ENCODE measurements around the gene ARID3A. TPM values are rescaled to one million over a fixed set of nuclear protein-coding genes. Genes with fewer than 3 reads are reported as not detected.

Gene ARID3A
- total and polyA plus RNA-seq, 2 of the 13 experiments (the other 11 are each of a cell fraction or from before 2014, with no cell fraction given) = 71.3 to 77.9 TPM

DNA sequence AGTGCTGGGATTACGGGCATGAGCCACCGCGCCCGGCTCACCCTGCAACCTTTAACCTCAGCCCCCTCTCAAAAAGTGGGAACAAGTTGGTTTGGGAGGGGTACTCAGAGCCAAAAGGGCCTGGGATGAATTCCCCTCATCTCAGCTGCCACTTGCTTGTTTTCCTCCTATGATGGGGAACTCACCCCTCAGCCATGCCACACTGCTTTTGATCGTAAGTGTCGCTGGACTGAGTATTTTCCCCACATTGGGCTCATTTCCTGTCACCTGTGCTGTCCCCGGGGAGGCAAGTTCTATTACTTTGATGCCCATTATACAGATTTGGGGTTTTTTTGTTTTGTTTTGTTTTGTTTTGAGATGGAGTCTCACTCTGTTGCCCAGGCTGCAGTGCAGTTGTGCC, 19.4 kb upstream of the ARID3A start (continued):
- TF ChIP-seq, protein P1, sequence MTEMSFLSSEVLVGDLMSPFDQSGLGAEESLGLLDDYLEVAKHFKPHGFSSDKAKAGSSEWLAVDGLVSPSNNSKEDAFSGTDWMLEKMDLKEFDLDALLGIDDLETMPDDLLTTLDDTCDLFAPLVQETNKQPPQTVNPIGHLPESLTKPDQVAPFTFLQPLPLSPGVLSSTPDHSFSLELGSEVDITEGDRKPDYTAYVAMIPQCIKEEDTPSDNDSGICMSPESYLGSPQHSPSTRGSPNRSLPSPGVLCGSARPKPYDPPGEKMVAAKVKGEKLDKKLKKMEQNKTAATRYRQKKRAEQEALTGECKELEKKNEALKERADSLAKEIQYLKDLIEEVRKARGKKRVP (CRISPR knock-in tag; IDR thresholded peaks at IDR 0.05) = no peak
- no peak for TF ChIP-seq CENPX (CRISPR knock-in tag; IDR thresholded peaks at IDR 0.05)
- TF ChIP-seq KAT2B (IDR thresholded peaks at IDR 0.05; ENCODE audit: borderline replicate concordance, low read depth, low read length) = no peak
- TF ChIP-seq, protein P2, sequence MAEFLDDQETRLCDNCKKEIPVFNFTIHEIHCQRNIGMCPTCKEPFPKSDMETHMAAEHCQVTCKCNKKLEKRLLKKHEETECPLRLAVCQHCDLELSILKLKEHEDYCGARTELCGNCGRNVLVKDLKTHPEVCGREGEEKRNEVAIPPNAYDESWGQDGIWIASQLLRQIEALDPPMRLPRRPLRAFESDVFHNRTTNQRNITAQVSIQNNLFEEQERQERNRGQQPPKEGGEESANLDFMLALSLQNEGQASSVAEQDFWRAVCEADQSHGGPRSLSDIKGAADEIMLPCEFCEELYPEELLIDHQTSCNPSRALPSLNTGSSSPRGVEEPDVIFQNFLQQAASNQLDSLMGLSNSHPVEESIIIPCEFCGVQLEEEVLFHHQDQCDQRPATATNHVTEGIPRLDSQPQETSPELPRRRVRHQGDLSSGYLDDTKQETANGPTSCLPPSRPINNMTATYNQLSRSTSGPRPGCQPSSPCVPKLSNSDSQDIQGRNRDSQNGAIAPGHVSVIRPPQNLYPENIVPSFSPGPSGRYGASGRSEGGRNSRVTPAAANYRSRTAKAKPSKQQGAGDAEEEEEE (CRISPR knock-in tag; IDR thresholded peaks at IDR 0.05; ENCODE audit: borderline replicate concordance) = no peak
- TF ChIP-seq NFYC (CRISPR knock-in tag; IDR thresholded peaks at IDR 0.05) = no peak
- no peak for TF ChIP-seq NR2F6 (IDR thresholded peaks at IDR 0.05)
- no peak for TF ChIP-seq NR2F6 (CRISPR knock-in tag; IDR thresholded peaks at IDR 0.05)

DNA sequence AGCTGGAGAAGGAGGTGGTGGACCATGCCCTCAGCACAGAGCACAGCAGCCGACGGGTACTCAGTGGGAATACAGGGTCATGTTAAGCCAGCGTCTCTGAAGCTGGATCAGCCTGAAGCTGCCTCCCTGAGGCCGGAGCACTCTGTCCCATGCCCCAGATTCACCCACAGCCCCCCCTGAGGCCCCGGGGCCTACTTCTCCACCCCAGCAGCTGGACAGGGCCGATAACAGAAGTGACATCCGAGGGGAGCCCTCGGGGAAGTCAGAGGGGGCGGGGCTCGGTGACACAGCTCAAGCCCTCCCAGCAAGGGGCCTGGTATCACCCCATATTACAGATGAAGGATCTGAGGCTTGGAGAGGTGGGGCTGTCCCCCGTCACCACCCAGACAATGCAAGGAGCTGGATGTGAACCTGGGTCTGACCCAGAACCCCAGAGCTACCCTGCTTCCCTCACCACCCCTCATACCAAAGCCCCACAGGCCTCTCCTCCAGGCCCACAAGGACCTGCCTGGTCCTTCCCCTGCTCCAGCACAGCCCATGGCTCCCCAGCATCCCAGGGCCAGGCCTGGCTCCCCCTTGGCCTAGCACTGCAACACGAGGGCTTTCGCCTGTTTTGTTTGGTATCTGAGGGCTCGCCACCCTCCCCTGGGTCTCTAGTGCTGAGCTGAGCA, 18.5 kb upstream of the ARID3A start:
- no peak overlapping the region for H3K27ac ChIP-seq (ENCODE audit: extremely low read length, insufficient read depth, low read length)
- no TSS peak for BruUV-seq (replicated peaks)
- H3K9me3 ChIP-seq (ENCODE audit: low read length) = no peaks in the 10 kb centered on the region
- peaks cover 14% of the 10 kb centered on the region for H3K79me2 ChIP-seq (ENCODE audit: insufficient read depth, low read length)
- no peaks in the 10 kb centered on the region for H3K27me3 ChIP-seq (ENCODE audit: control insufficient read depth in 1 of 2, insufficient read depth in 2 of 2, low read length in 2 of 2)
- ATAC-seq (no peak), DNase-seq (ENCODE audit: low spot score) (no peak), FAIRE-seq (no peak)
- H3K9ac ChIP-seq (ENCODE audit: insufficient read depth, low read depth, low read length) = no peak overlapping the region
- no peak overlapping the region for H3K4me3 ChIP-seq (replicated peaks in 1 of 3; ENCODE audit: insufficient read depth in 1 of 3, low read depth in 2 of 3, low read length in 3 of 3)
- H3K36me3 ChIP-seq (replicated peaks in 1 of 2; ENCODE audit: control insufficient read depth in 1 of 2, insufficient read depth in 2 of 2, low read length in 2 of 2) = 0 out of 5 replicates have a peak, but pooled peaks cover 0 to 2% of the 10 kb centered on the region in 2 experiments
- WGBS (ENCODE audit: low lambda C conversion rate) = 97% methylated on average over 10 of the region's 14 CpGs
- intact Hi-C loops (cut with micrococcal nuclease; ENCODE audit: unreplicated experiment) = no loop called here
- no peak overlapping the region for H3K4me2 ChIP-seq (ENCODE audit: low read depth, low read length)
- ChIA-PET CTCF (ENCODE audit: low intra/inter-chr PET ratio, low total read pairs) (no interaction called here), POLR2A (interaction anchor here (1.0 to 1.5 kb wide), 2 partner anchors 18 to 28 kb away, joined by 3 read pairs; no protein-coding TSS in a partner anchor)
- no peak overlapping the region for H2AFZ ChIP-seq (ENCODE audit: low read length)
- in situ Hi-C loops (cut with HindIII; ENCODE audit: extremely low pct_ligation_motif_present, low pct_unique_long_range_greater_than_20kb) = no loop called here
- H4K20me1 ChIP-seq (ENCODE audit: insufficient read depth, low read length) = no peaks in the 10 kb centered on the region; the same call in 1 of the 2 replicates
- H3K4me1 ChIP-seq (ENCODE audit: insufficient read depth, low read length) = peaks cover 19% of the 10 kb centered on the region
- TF ChIP-seq, protein P3, sequence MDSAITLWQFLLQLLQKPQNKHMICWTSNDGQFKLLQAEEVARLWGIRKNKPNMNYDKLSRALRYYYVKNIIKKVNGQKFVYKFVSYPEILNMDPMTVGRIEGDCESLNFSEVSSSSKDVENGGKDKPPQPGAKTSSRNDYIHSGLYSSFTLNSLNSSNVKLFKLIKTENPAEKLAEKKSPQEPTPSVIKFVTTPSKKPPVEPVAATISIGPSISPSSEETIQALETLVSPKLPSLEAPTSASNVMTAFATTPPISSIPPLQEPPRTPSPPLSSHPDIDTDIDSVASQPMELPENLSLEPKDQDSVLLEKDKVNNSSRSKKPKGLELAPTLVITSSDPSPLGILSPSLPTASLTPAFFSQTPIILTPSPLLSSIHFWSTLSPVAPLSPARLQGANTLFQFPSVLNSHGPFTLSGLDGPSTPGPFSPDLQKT (CRISPR knock-in tag; IDR thresholded peaks at IDR 0.05; ENCODE audit: borderline replicate concordance) = no peak
- TF ChIP-seq ADNP (CRISPR knock-in tag; IDR thresholded peaks at IDR 0.05) (no peak), TEAD2 (CRISPR knock-in tag; IDR thresholded peaks at IDR 0.05) (no peak), SP140L (CRISPR knock-in tag; IDR thresholded peaks at IDR 0.05; ENCODE audit: borderline replicate concordance) (no peak), MAFG (CRISPR knock-in tag; IDR thresholded peaks at IDR 0.05) (no peak)
- TF ChIP-seq, protein P4, sequence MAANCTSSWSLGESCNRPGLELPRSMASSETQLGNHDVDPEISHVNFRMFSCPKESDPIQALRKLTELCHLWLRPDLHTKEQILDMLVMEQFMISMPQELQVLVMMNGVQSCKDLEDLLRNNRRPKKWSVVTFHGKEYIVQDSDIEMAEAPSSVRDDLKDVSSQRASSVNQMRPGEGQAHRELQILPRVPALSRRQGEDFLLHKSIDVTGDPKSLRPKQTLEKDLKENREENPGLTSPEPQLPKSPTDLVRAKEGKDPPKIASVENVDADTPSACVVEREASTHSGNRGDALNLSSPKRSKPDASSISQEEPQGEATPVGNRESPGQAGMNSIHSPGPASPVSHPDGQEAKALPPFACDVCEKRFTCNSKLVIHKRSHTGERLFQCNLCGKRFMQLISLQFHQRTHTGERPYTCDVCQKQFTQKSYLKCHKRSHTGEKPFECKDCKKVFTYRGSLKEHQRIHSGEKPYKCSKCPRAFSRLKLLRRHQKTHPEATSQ (CRISPR knock-in tag; IDR thresholded peaks at IDR 0.05; ENCODE audit: borderline replicate concordance) = no peak
- TF ChIP-seq, protein P5, sequence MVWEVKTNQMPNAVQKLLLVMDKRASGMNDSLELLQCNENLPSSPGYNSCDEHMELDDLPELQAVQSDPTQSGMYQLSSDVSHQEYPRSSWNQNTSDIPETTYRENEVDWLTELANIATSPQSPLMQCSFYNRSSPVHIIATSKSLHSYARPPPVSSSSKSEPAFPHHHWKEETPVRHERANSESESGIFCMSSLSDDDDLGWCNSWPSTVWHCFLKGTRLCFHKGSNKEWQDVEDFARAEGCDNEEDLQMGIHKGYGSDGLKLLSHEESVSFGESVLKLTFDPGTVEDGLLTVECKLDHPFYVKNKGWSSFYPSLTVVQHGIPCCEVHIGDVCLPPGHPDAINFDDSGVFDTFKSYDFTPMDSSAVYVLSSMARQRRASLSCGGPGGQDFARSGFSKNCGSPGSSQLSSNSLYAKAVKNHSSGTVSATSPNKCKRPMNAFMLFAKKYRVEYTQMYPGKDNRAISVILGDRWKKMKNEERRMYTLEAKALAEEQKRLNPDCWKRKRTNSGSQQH (CRISPR knock-in tag; IDR thresholded peaks at IDR 0.05; ENCODE audit: low read depth) = no peak
- TF ChIP-seq, protein P6, sequence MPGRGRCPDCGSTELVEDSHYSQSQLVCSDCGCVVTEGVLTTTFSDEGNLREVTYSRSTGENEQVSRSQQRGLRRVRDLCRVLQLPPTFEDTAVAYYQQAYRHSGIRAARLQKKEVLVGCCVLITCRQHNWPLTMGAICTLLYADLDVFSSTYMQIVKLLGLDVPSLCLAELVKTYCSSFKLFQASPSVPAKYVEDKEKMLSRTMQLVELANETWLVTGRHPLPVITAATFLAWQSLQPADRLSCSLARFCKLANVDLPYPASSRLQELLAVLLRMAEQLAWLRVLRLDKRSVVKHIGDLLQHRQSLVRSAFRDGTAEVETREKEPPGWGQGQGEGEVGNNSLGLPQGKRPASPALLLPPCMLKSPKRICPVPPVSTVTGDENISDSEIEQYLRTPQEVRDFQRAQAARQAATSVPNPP (CRISPR knock-in tag; IDR thresholded peaks at IDR 0.05) = no peak

All from HepG2 (cell line).